ENCODE measurements around the gene NTN4.

DNA sequence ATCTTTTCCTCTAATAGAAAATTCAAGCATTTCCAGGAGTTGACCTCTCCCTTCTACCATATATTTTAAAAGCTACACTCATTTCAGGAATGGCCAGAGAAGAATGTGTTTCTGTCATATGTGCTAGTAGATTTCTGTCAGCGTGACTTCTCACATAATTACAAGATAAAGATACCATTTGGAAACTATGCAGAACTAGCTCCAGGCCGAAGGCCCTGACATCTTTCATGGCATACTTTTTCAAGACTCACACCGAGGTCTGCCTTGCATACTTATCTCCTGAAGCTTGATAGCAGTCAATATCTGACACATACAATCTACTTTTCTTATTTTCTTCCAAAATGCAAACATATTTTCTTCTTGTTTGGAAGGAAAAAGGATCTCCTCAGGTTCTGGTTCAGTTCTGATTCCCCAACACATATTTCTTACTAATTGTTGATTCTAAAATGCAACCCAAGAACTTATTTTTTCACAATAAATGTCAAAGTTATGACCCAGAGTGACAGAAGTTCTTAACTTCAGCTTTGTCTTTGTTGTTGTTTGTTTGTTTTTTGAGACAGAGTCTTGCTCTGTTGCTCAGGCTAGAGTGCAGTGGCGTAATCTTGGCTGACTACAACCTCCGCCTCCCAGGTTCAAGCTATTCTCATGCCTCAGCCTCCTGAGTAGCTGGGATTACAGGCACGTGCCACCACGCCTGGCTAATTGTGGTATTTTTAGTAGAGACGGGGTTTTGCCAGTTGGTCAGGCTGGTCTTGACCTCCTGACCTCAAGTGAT is 99.5 kb downstream of the NTN4 start:
- TF ChIP-seq CTCF (IDR thresholded peaks at IDR 0.05) (no peak), POLR2A (IDR thresholded peaks at IDR 0.05) (no peak)

All from ovary (tissue), 3 donors.